Breast epithelium (tissue), 4 donors: Measurements from ENCODE around the gene OR2V1. TPM values are rescaled to one million over a fixed set of nuclear protein-coding genes. Genes with fewer than 3 reads are reported as not detected.

Experiments used
- DNase-seq, 2 donors: peaks; one replicate each; pipeline ENCODE4 v3.0.0-alpha.2; 2019; ENCODE audit warnings: low spot score in 2 of 2
- H3K27ac ChIP-seq, 2 donors: fragments of 200-600 bp; sonication (generic) in 1 of 2; one replicate each; pipeline ENCODE4 v1.5.1; 2016 to 2019; ENCODE audit warnings: mild to moderate bottlenecking in 1 of 2
- H3K27me3 ChIP-seq, 2 donors: fragments of 200-600 bp; sonication (generic) in 1 of 2; one replicate each; pipeline versions ENCODE4 v1.5.1 to v1.6.0; 2017 to 2019; ENCODE audit warnings: control low read depth in 1 of 2, mild to moderate bottlenecking in 1 of 2
- H3K36me3 ChIP-seq: fragments of 200-600 bp; one replicate; pipeline ENCODE4 v1.5.1; 2019
- H3K4me1 ChIP-seq, 2 donors: fragments of 200-600 bp; sonication (generic); one replicate each; pipeline ENCODE4 v1.5.1; 2016 to 2019; ENCODE audit warnings: control low read depth in 1 of 2
- H3K4me3 ChIP-seq, 3 donors: fragments of 200-600 bp; sonication (generic); 1 replicate in 2 of 3; 2 replicates in 1 of 3; pipeline ENCODE4 v1.5.1; 2016 to 2019; ENCODE audit warnings: mild to moderate bottlenecking in 3 of 3, moderate library complexity in 2 of 3
- H3K9me3 ChIP-seq, 2 donors: fragments of 200-600 bp; sonication (generic) in 1 of 2; one replicate each; pipeline ENCODE4 v1.5.1; 2016 to 2019; ENCODE audit warnings: control low read depth in 1 of 2
- POLR2A ChIP-seq: fragments of 450-650 bp; IDR thresholded peaks from one replicate; pipeline ENCODE4 v1.6.1; 2016; ENCODE audit warnings: antibody characterized with exemption, mild to moderate bottlenecking, moderate library complexity
- POLR2AphosphoS5 ChIP-seq, 3 donors: sonication (generic); formaldehyde crosslinking; IDR thresholded peaks; one replicate each; pipeline ENCODE4 v1.6.1; 2017; ENCODE audit warnings: antibody characterized with exemption in 3 of 3
- intact Hi-C: fragments of 100-400 bp; cut with DNase I; formaldehyde crosslinking; loops from one replicate; pipeline ENCODE4 v1.15.1; 2023; ENCODE audit warnings: low total_unique reads
- total RNA-seq, 3 donors: library from RNA; depleted of rRNA; stranded (reverse); fragments of >200 nt; gene quantifications; one replicate each; pipeline ENCODE4 v1.1.0, GENCODE V29; 2016
- TF ChIP-seq, protein P1 (sequence below), 3 donors: fragments of 450-650 bp; IDR thresholded peaks; one replicate each; pipeline ENCODE4 v1.5.1; 2016 to 2017; ENCODE audit warnings: antibody characterized with exemption in 3 of 3, mild to moderate bottlenecking in 3 of 3, moderate library complexity in 3 of 3

The OR2V1 gene
- total RNA-seq, 3 donors from 2014 or later, result not detected

DNA sequence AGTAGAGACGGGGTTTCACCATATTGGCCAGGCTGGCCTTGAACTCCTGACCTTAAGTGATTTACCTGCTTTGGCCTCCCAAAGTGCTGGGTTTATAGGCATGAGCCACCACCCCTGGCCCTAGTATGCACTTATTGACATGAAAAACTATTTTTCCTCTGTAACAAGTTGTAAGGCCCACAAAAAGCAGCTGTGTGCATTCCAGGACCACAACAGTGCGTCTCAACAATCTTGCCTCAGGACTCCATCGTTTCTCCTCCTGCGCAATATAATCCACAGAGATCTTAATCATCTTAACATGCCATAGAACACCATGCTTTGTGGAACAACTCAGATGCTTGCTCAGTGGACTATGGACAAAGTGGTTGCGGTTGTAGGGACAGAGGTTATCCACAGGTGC is 10.2 kb downstream of the OR2V1 start:
- no peaks in the 10 kb centered on the region for H3K4me1 ChIP-seq
- intact Hi-C loops, result no loop called here
- no peaks in the 10 kb centered on the region for H3K36me3 ChIP-seq
- no peak for DNase-seq
- H3K27ac ChIP-seq, result no peak overlapping the region
- TF ChIP-seq, protein P1, sequence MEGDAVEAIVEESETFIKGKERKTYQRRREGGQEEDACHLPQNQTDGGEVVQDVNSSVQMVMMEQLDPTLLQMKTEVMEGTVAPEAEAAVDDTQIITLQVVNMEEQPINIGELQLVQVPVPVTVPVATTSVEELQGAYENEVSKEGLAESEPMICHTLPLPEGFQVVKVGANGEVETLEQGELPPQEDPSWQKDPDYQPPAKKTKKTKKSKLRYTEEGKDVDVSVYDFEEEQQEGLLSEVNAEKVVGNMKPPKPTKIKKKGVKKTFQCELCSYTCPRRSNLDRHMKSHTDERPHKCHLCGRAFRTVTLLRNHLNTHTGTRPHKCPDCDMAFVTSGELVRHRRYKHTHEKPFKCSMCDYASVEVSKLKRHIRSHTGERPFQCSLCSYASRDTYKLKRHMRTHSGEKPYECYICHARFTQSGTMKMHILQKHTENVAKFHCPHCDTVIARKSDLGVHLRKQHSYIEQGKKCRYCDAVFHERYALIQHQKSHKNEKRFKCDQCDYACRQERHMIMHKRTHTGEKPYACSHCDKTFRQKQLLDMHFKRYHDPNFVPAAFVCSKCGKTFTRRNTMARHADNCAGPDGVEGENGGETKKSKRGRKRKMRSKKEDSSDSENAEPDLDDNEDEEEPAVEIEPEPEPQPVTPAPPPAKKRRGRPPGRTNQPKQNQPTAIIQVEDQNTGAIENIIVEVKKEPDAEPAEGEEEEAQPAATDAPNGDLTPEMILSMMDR (IDR thresholded peaks at IDR 0.05), result no peak
- TF ChIP-seq POLR2AphosphoS5 (IDR thresholded peaks at IDR 0.05), result no peak
- no peak for TF ChIP-seq POLR2A
- H3K9me3 ChIP-seq, result no peaks in the 10 kb centered on the region
- peaks cover 0 to 65% of the 10 kb centered on the region in 2 donors for H3K27me3 ChIP-seq
- H3K4me3 ChIP-seq, result no peak overlapping the region

DNA sequence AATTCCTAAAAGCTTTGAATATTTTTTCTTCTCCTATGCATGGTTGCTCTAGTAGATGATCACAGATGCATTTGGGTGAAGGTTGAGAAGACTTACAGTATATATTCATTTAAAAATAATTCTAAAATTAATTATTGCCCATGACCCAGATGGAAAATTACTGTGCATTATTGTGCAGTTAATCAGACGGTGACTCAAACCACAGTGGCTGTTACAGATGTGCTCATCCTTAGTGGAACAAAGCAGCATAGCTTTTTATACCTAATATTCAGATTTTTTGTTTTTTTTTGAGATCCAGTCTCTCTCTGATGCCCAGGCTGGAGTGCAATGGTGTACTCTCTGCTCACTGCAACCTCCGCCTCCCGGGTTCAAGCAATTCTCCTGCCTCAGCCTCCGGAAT is 10.7 kb downstream of the OR2V1 start:
- no peak for DNase-seq
- intact Hi-C loops, result no loop called here
- no peaks in the 10 kb centered on the region for H3K4me1 ChIP-seq
- no peak overlapping the region for H3K4me3 ChIP-seq
- H3K27ac ChIP-seq, result no peak overlapping the region
- no peaks in the 10 kb centered on the region for H3K9me3 ChIP-seq
- no peak for TF ChIP-seq POLR2A
- TF ChIP-seq, protein P1 (IDR thresholded peaks at IDR 0.05), result no peak
- no peak for TF ChIP-seq POLR2AphosphoS5 (IDR thresholded peaks at IDR 0.05)
- H3K27me3 ChIP-seq, result peaks cover 0 to 62% of the 10 kb centered on the region in 2 donors
- H3K36me3 ChIP-seq, result no peaks in the 10 kb centered on the region

DNA sequence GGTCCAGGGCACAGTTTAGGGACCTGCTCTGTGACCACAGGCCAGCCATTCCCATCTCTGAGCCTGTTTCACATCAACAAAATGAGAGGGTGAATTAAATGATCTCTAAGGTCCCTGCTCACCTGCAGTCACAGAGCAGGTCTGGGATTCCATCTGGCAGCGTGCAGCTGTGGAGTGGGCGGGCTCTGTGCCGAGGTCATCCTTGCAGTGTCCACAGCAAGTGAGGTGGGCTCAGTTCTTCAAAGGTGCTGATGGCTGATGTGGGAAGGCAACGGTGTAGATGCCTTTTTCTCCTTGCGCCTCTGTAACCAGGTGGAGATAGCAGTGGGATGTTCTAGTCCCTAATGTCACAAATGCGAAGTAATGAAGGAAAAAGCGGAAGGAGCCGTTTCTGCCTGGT is 11.9 kb downstream of the OR2V1 start:
- intact Hi-C loops, result no loop called here
- Histone ChIP-seq H3K4me1 (peaks cover 0 to 4% of the 10 kb centered on the region in 2 donors), H3K27ac (no peak overlapping the region), H3K27me3 (peaks cover 0 to 63% of the 10 kb centered on the region in 2 donors), H3K36me3 (no peaks in the 10 kb centered on the region), H3K9me3 (peaks cover 2 to 3% of the 10 kb centered on the region in 2 donors), H3K4me3 (no peak overlapping the region)
- DNase-seq, result no peak
- no peak for TF ChIP-seq POLR2AphosphoS5 (IDR thresholded peaks at IDR 0.05)
- TF ChIP-seq, protein P1 (IDR thresholded peaks at IDR 0.05), result no peak
- TF ChIP-seq POLR2A, result no peak

DNA sequence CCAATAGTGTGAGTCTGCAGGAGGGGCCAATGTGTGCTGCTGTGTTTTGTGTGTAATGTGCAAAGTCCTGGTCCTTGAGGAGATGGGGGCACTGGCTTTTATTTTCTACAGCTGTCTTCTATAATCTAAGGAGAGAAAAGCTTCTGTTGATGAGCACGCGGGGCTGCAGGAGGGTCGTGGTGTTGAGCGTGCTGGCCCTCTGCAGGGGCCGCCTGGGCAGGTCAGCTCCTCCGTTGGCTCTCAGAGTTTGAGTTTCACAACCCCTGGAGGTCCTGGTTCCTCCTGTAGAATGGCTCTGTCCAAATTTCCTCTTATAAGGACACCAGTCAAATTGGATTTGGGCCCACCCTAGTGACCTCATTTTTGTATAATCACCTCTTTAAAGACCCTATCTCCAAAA is 12.6 kb downstream of the OR2V1 start:
- peaks cover 0 to 4% of the 10 kb centered on the region in 2 donors for H3K4me1 ChIP-seq
- H3K9me3 ChIP-seq, result peaks cover 4 to 9% of the 10 kb centered on the region in 2 donors
- H3K36me3 ChIP-seq, result no peaks in the 10 kb centered on the region
- no peak overlapping the region for H3K27ac ChIP-seq
- no peak for TF ChIP-seq POLR2A
- TF ChIP-seq POLR2AphosphoS5 (IDR thresholded peaks at IDR 0.05), result no peak
- TF ChIP-seq, protein P1 (IDR thresholded peaks at IDR 0.05), result no peak
- no peak overlapping the region for H3K4me3 ChIP-seq
- DNase-seq, result no peak
- peaks cover 0 to 69% of the 10 kb centered on the region in 2 donors for H3K27me3 ChIP-seq
- intact Hi-C loops, result no loop called here

DNA sequence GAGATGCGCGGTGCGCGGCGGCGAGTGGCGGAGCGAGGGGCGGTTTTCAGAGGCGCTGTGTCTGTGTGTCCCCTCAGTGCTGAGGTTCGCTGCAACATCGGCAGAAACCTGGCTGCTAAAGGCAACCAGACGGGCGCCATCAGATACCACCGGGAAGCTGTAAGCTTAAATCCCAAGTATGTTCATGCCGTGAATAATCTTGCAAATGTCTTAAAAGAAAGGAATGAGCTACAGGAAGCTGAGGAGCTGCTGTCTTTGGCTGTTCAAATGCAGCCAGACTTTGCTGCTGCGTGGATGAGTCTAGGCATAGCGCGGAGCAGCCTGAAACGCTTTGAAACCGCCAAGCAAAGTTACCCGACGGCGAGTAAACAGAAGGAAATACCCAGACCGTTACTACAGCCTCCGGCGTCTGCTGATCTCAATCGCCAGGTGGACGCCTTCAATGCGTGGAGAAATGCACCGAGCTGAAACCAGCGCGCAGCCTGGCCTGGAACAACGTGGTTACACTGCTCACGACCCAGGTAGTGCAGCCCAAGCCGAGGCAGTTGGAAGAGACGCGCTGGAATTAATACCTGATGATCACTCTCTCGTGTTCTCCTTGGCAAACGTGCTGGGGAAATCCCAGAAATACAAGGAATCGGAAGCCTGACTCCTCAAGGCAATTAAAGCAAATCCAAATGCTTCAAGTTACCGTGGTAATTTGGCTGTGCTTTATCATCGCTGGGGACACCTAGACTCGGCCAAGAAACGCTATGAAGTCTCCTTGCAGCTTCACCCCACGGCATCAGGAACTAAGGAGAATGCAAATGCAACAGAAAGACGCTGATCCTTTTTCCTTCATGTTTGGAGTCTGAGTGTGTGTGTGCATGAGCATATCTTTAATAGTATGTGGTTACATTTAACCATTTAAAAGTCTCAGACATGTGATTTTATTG is 15.9 kb downstream of the OR2V1 start:
- no peak for TF ChIP-seq POLR2A
- TF ChIP-seq, protein P1 (IDR thresholded peaks at IDR 0.05), result no peak
- TF ChIP-seq POLR2AphosphoS5 (IDR thresholded peaks at IDR 0.05), result no peak
- no peak for DNase-seq
- Histone ChIP-seq H3K4me1 (peaks cover 0 to 4% of the 10 kb centered on the region in 2 donors), H3K36me3 (no peaks in the 10 kb centered on the region), H3K9me3 (peaks cover 4 to 9% of the 10 kb centered on the region in 2 donors), H3K27me3 (peaks cover 0 to 72% of the 10 kb centered on the region in 2 donors), H3K4me3 (peak overlapping the region in 2 of 3 donors; percentile 3 to 44), H3K27ac (no peak overlapping the region)
- intact Hi-C loops, result no loop called here
